HepG2 (cell line): Measurements from ENCODE around the gene CKB. TPM values are rescaled to one million over a fixed set of nuclear protein-coding genes. Genes with fewer than 3 reads are reported as not detected.

Experiments
- ATAC-seq: fragments of 200-7000 bp; cut with Tn5 transposase; 3 replicates; pipeline ENCODE4 v1.9.1; 2020; ENCODE audit warnings: mild to moderate bottlenecking, moderate library complexity
- BruUV-seq: library from RNA; stranded (reverse); fragments of 400-500 nt; replicated peaks from 2 replicates; lab custom pipeline; 2021; lab: Mats Ljungman, UMichigan
- CTCF ChIA-PET: fragments of 300-600 bp; formaldehyde crosslinking; extraction: SDS; loops from one replicate; lab custom pipeline; 2021; ENCODE audit warnings: low total read pairs, inconsistent platforms, low intra/inter-chr PET ratio; lab: Yijun Ruan, JAX
- POLR2A ChIA-PET: fragments of 350-600 bp; sonication (Branson Sonifier 250); formaldehyde crosslinking; loops from one replicate; lab custom pipeline; 2020; ENCODE audit warnings: antibody characterized with exemption, inconsistent platforms; lab: Yijun Ruan, JAX
- DNase-seq: peaks from one replicate; pipeline ENCODE4 v3.0.0-alpha.2; 2015; ENCODE audit warnings: low spot score
- FAIRE-seq: peaks from 3 replicates; lab custom pipeline; 2011; peaks lifted over from hg19 to GRCh38; lab: Jason Lieb, UNC
- H2AFZ ChIP-seq: one replicate; pipeline ENCODE4 v1.6.1; 2011; ENCODE audit warnings: low read length, inconsistent platforms
- H3K27ac ChIP-seq: fragments of 300-600 bp; 3 replicates; pipeline ENCODE4 v1.8.0; 2011; ENCODE audit warnings: mixed run types, mild to moderate bottlenecking, mixed read lengths, low read length, inconsistent platforms; ENCODE audit not compliant: insufficient read depth; ENCODE audit errors: extremely low read length
- H3K27me3 ChIP-seq, 2 experiments: fragments of 200-600 bp in 1 of 2; 2 replicates in 1 of 2; 3 replicates in 1 of 2; pipeline versions ENCODE4 v1.6.0 to v1.8.0; 2011; ENCODE audit warnings: low read length in 2 of 2, mild to moderate bottlenecking in 2 of 2, moderate library complexity in 2 of 2, inconsistent platforms in 1 of 2; ENCODE audit not compliant: insufficient read depth in 2 of 2, control insufficient read depth in 1 of 2
- H3K36me3 ChIP-seq, 2 experiments: fragments of 200-600 bp in 1 of 2; replicated peaks in 1 of 2; 2 replicates in 1 of 2; 3 replicates in 1 of 2; pipeline versions ENCODE4 v1.5.1 to v1.8.0; 2011; ENCODE audit warnings: low read length in 2 of 2, inconsistent platforms in 1 of 2; ENCODE audit not compliant: insufficient read depth in 2 of 2, control insufficient read depth in 1 of 2
- H3K4me1 ChIP-seq: 2 replicates; pipeline ENCODE4 v1.5.1; 2012; ENCODE audit warnings: low read length, inconsistent platforms; ENCODE audit not compliant: insufficient read depth
- H3K4me2 ChIP-seq: 2 replicates; pipeline ENCODE4 v1.6.0; 2011; ENCODE audit warnings: low read depth, low read length, inconsistent platforms
- H3K4me3 ChIP-seq, 3 experiments: fragments of 200-600 bp in 1 of 3; sonication (generic), shearing (Covaris generic) in 1 of 3; replicated peaks in 1 of 3; 2 replicates each; pipeline ENCODE4 v1.5.1; 2011 to 2016; ENCODE audit warnings: low read length in 3 of 3, inconsistent platforms in 2 of 3, low read depth in 2 of 3, mild to moderate bottlenecking in 2 of 3, control low read depth in 1 of 3, mixed read lengths in 1 of 3; ENCODE audit not compliant: insufficient read depth in 1 of 3
- H3K79me2 ChIP-seq: one replicate; pipeline ENCODE4 v1.6.1; 2011; ENCODE audit warnings: low read length, inconsistent platforms; ENCODE audit not compliant: insufficient read depth
- H3K9ac ChIP-seq: 2 replicates; pipeline ENCODE4 v1.6.0; 2011; ENCODE audit warnings: mild to moderate bottlenecking, low read depth, low read length, inconsistent platforms; ENCODE audit not compliant: insufficient read depth
- H3K9me3 ChIP-seq: 2 replicates; pipeline ENCODE4 v1.5.1; 2012; ENCODE audit warnings: mild to moderate bottlenecking, low read length
- H4K20me1 ChIP-seq: 2 replicates; pipeline ENCODE4 v1.6.0; 2011; ENCODE audit warnings: inconsistent platforms, mild to moderate bottlenecking, low read length, moderate library complexity; ENCODE audit not compliant: insufficient read depth
- AGO1 ChIP-seq: fragments of 200-400 bp; formaldehyde crosslinking; IDR thresholded peaks from 2 replicates; pipeline ENCODE4 v1.6.1; 2017; ENCODE audit warnings: mild to moderate bottlenecking, low read depth, low read length, moderate library complexity; ENCODE audit not compliant: poor library complexity, severe bottlenecking
- AGO2 ChIP-seq: fragments of 200-400 bp; formaldehyde crosslinking; optimal IDR thresholded peaks from 2 replicates; pipeline ENCODE3; 2017; ENCODE audit warnings: mild to moderate bottlenecking, low read depth, low read length, moderate library complexity
- BORCS8-MEF2B ChIP-seq: sonication (generic); formaldehyde crosslinking; IDR thresholded peaks from 2 replicates; pipeline ENCODE4 v1.8.0; 2022; ENCODE audit warnings: mild to moderate bottlenecking, missing genetic modification reagents
- CSRNP2 ChIP-seq: sonication (generic); formaldehyde crosslinking; conservative IDR thresholded peaks from 2 replicates; pipeline ENCODE4 v1.8.0; 2022; ENCODE audit warnings: low read depth, missing genetic modification reagents
- HNRNPL ChIP-seq: fragments of 200-400 bp; formaldehyde crosslinking; IDR thresholded peaks from 2 replicates; pipeline ENCODE4 v1.6.1; 2017; ENCODE audit warnings: mild to moderate bottlenecking, low read depth, low read length
- POLR2G ChIP-seq: fragments of 200-400 bp; formaldehyde crosslinking; IDR thresholded peaks from 2 replicates; pipeline ENCODE4 v1.6.1; 2018; ENCODE audit warnings: mild to moderate bottlenecking, low read depth, low read length, moderate library complexity
- SP4 ChIP-seq: sonication (generic); formaldehyde crosslinking; IDR thresholded peaks from 2 replicates; pipeline ENCODE4 v1.8.1; 2023; ENCODE audit warnings: mild to moderate bottlenecking, missing genetic modification reagents
- WGBS: methylation state at CpG from one replicate; pipeline ENCODE4 v1.1.6; 2017; ENCODE audit warnings: low lambda C conversion rate; 5-methylcytosine and 5-hydroxymethylcytosine counted together
- in situ Hi-C: cut with HindIII; loops from 2 replicates; pipeline ENCODE4 v1.10.0; 2017; ENCODE audit warnings: low pct_unique_long_range_greater_than_20kb; ENCODE audit not compliant: extremely low pct_ligation_motif_present
- intact Hi-C: fragments of 100-400 bp; cut with micrococcal nuclease; formaldehyde crosslinking; loops from one replicate; pipeline ENCODE4 v1.10.0; 2022; ENCODE audit not compliant: unreplicated experiment
- polyA plus RNA-seq, 8 experiments: library from polyadenylated mRNA; depleted of rRNA in 3 of 8; stranded (reverse) in 7 of 8; unstranded in 1 of 8; fragments of >200 nt; fragmentation: Illumina TruSeq in 4 of 8; extraction: Trizol in 4 of 8; gene quantifications; 2 replicates each; pipeline versions ENCODE4 v1.2.1 to v1.2.3, GENCODE V29; 2011 to 2016; ENCODE audit warnings: low read depth in 4 of 8, missing spikeins in 1 of 8, mixed read lengths in 1 of 8; ENCODE audit not compliant: insufficient read depth in 1 of 8
- total RNA-seq, 5 experiments: library from RNA; depleted of rRNA; stranded (reverse); fragments of >200 nt; fragmentation: Illumina TruSeq; extraction: Trizol; gene quantifications; 2 replicates each; pipeline ENCODE4 v1.2.3, GENCODE V29; 2016; ENCODE audit warnings: low read depth in 1 of 5
- TF ChIP-seq, protein P1 (sequence below): sonication (generic); formaldehyde crosslinking; conservative IDR thresholded peaks from 2 replicates; pipeline ENCODE4 v1.4.0; 2020; ENCODE audit warnings: missing genetic modification reagents

CKB gene
- total and polyA plus RNA-seq, 2 of the 13 experiments (the other 11 are each of a cell fraction or from before 2014, with no cell fraction given): 82.3 to 217 TPM

GRCh38 chr14:103538291-103539055 is 15.8 kb upstream of the CKB start:
- H3K4me2 ChIP-seq: no peak overlapping the region
- no peak overlapping the region for H3K27ac ChIP-seq
- H3K79me2 ChIP-seq: no peaks in the 10 kb centered on the region
- peaks cover 51% of the 10 kb centered on the region for H3K4me1 ChIP-seq
- H3K27me3 ChIP-seq: peaks cover 2 to 19% of the 10 kb centered on the region in 2 experiments; a peak in 2 of 5 replicates
- in situ Hi-C loops (no loop called here), intact Hi-C loops (no loop called here)
- TF ChIP-seq POLR2G: 0 out of 2 replicates have a peak, but pooled peaks have one; percentile 7
- TF ChIP-seq, protein P1, sequence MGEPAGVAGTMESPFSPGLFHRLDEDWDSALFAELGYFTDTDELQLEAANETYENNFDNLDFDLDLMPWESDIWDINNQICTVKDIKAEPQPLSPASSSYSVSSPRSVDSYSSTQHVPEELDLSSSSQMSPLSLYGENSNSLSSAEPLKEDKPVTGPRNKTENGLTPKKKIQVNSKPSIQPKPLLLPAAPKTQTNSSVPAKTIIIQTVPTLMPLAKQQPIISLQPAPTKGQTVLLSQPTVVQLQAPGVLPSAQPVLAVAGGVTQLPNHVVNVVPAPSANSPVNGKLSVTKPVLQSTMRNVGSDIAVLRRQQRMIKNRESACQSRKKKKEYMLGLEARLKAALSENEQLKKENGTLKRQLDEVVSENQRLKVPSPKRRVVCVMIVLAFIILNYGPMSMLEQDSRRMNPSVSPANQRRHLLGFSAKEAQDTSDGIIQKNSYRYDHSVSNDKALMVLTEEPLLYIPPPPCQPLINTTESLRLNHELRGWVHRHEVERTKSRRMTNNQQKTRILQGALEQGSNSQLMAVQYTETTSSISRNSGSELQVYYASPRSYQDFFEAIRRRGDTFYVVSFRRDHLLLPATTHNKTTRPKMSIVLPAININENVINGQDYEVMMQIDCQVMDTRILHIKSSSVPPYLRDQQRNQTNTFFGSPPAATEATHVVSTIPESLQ: no peak
- TF ChIP-seq SP4 (CRISPR knock-in tag): no peak
- peak; percentile 92 for TF ChIP-seq AGO1
- TF ChIP-seq AGO2: peak; percentile 86
- no peak for TF ChIP-seq BORCS8-MEF2B (CRISPR knock-in tag)
- 0 out of 2 replicates have a peak, but pooled peaks have one; percentile 63 for TF ChIP-seq HNRNPL
- TF ChIP-seq CSRNP2 (CRISPR knock-in tag): no peak
- no peak overlapping the region for H3K9ac ChIP-seq
- CTCF ChIA-PET: no interaction called here
- no peak overlapping the region for H3K4me3 ChIP-seq
- POLR2A ChIA-PET: interaction anchor here (0.9 to 6.9 kb wide), 2 partner anchors 10 to 16 kb away, joined by 4 to 37 read pairs; partner anchors contain the start of gene TRMT61A
- H3K36me3 ChIP-seq: no peaks in the 10 kb centered on the region; a peak in 1 of 5 replicates
- FAIRE-seq: no peak
- no peaks in the 10 kb centered on the region for H4K20me1 ChIP-seq
- ATAC-seq: peak; percentile 5
- H3K9me3 ChIP-seq: no peaks in the 10 kb centered on the region
- no peak for DNase-seq
- 70% methylated on average over 8 of the region's 30 CpGs for WGBS
- BruUV-seq: no TSS peak
- H2AFZ ChIP-seq: no peak overlapping the region
